ENCODE measurements around the gene NUP214. TPM values are rescaled to one million over a fixed set of nuclear protein-coding genes. Genes with fewer than 3 reads are reported as not detected.

NUP214 gene
- polyA plus RNA-seq, 6 donors from 2014 or later = 8.8 to 27.6 (median 18.3) TPM

DNA sequence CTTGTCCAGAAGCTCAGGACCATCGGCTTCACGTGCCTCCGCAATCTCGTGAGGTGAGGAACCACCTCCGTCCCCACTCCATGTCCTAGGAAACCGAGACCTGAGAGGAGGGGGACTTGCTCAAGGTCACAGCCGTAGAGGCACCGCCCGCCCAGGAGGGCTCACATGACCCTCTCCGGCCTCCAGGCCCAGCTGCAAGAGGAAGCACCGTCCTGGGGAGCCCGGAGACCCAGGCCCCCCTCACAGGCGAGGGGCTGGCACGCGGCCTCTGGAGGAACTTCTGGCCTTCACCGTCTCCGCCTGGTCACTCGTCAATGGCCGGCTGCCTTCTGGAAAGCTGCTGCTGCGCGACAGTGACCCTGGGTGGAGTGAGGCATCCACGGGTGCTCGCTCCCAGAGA lies 126.7 kb downstream of the NUP214 start:
- Mint-ChIP-seq H3K27ac (peak overlapping the region in 3 of 6 donors; percentile 82 to 97 (median 85)), H3K27me3 (no peaks in the 10 kb centered on the region), H3K4me1 (peaks cover 22 to 55% (median 33%) of the 10 kb centered on the region in 3 donors), H3K9me3 (no peaks in the 10 kb centered on the region), H3K4me3 (peak overlapping the region in 6 of 8 donors; percentile 77 to 89 (median 82)), H3K36me3 (no peaks in the 10 kb centered on the region)
- DNase-seq (no peak), ATAC-seq (ENCODE audit: low read depth in 2 of 2) (no peak)

DNA sequence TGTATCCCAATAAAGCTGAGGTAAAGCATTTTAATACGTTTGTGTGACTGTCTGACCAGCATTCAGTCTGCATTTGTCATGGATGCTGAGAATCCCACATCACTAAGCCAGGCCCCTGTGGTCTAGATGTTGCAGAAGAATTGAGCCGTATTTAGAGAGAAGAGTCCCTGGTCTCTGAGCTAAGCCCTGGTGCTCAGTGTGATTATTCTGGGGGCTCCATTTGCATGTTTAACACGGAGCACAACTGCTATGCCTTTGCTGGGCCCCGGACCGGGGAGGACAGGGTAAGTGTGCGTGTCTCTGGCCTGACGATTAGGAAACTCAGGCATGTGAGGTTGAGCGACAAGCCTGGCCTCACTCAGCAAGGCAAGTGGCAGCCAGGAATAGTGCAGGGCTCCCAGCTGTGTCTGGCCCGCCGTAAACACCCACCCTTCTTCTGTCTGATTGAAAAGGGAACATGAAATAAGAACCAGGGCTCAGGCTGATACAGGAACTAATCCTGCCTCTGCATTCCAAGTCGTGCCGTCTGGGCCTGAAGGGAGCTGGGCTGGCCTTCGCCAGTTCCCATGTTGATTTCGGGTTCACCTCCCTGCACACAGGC lies 128.6 kb downstream of the NUP214 start:
- no peaks in the 10 kb centered on the region for H3K27me3 Mint-ChIP-seq
- no peak for DNase-seq

DNA sequence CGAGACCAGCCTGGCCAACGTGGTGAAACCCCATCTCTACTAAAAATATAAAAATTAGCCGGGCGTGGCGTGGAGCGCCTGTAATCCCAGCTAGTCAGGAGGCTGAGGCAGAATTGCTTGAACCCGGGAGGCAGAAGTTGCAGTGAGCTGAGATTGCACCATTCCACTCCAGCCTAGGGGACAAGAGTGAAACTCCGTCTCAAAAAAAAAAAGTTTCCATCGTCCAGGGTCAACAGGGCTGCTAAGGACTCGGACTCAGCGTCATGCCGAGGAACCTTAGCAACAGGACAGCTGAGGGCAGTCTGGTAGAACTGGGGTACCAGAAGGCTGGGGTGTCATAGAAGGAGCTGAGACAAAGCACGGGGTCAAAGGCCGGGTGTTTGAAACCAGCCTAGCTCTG lies 129.2 kb downstream of the NUP214 start:
- no peak for ATAC-seq (ENCODE audit: low read depth in 2 of 2)
- Mint-ChIP-seq H3K27me3 (no peaks in the 10 kb centered on the region), H3K9me3 (no peaks in the 10 kb centered on the region), H3K4me3 (peak overlapping the region; percentile 64 to 94 (median 88)), H3K27ac (peak overlapping the region; percentile 88 to 99 (median 96)), H3K4me1 (peaks cover 28 to 63% (median 45%) of the 10 kb centered on the region in 3 donors), H3K36me3 (no peaks in the 10 kb centered on the region)
- no peak for DNase-seq

More for the DNA sequence above, 128.6 kb downstream of the NUP214 start:
- Mint-ChIP-seq H3K36me3 (no peaks in the 10 kb centered on the region), H3K4me3 (peak overlapping the region; percentile 64 to 90 (median 84)), H3K4me1 (peaks cover 28 to 63% (median 45%) of the 10 kb centered on the region in 3 donors), H3K27ac (peak overlapping the region; percentile 88 to 98 (median 96)), H3K9me3 (no peaks in the 10 kb centered on the region)
- ATAC-seq (ENCODE audit: low read depth in 2 of 2) = peak; percentile 29 to 35

DNA sequence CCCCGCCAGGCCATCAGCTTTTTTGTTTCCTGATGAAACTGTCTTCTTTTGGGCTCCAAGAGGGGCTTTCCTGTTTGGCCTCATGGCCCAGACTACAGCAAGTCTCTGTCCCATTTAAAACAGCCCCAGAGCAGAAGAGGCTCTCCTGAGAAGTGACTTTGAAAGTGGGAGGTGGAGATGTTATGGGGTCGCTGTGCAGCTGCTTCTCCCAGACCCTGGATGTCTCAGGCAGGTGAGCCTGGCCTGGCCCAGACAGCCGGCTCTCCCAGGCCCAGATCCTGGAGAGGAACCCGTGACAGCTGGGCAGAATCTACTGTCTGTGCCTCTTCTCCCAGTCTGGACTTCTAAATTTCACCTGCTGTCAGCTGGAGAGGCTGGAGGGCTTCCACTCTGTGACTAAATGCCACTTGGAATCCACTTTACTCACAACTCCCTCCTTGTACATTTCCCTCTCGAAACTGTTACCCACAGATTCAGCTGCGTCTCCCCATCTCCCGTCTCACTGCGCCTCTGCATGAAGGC lies 130.4 kb downstream of the NUP214 start:
- Mint-ChIP-seq H3K27ac (peak overlapping the region; percentile 90 to 99 (median 96)), H3K36me3 (peaks cover 0 to 6% of the 10 kb centered on the region in 2 donors), H3K4me1 (peaks cover 28 to 68% (median 45%) of the 10 kb centered on the region in 3 donors), H3K4me3 (peak overlapping the region; percentile 82 to 100 (median 94)), H3K9me3 (no peaks in the 10 kb centered on the region), H3K27me3 (no peaks in the 10 kb centered on the region)
- ATAC-seq (ENCODE audit: low read depth in 2 of 2) = peak in 1 of 2 donors; percentile 1
- DNase-seq = no peak

DNA sequence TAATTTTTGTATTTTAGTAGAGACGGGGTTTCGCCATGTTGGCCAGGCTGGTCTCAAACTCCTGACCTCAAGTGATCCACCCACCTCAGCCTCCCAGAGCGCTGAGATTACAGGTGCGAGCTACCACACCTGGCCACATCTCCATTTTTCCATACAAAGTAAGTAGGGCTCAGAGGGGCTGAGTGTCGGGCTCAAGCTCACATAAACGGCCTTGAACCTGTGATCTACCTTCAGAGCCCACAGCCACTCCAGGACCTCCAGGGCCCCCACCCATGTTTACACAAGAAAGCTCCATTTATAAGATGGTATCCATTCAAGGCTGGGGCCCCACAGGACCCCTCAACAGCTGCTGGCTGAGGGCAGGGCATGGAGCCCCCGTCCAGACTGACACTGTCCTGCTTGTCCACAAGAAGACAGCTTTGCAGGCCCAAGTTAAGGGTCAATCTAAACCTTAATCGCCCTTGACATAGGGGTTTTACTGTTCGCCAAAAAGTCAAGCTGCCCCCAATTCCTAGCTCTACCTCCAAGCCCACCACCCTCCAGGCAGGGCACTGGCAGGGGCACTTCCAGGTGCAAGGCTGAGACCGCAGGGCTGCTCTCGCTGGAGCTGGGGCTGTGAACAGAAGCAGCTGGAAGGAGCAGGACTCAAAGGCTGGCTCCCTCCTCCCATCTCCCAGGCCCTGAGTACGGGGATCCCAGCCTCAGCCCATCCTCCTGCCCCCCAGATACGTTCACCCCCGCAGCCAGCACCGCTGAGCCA lies 132.1 kb downstream of the NUP214 start:
- DNase-seq = no peak
- ATAC-seq (ENCODE audit: low read depth in 2 of 2) = no peak
- Mint-ChIP-seq H3K4me3 (peak overlapping the region in 7 of 8 donors; percentile 43 to 98 (median 84)), H3K4me1 (peaks cover 28 to 75% (median 44%) of the 10 kb centered on the region in 3 donors), H3K27me3 (no peaks in the 10 kb centered on the region), H3K27ac (peak overlapping the region; percentile 66 to 99 (median 92)), H3K9me3 (no peaks in the 10 kb centered on the region), H3K36me3 (peaks cover 1 to 6% of the 10 kb centered on the region in 2 donors)

DNA sequence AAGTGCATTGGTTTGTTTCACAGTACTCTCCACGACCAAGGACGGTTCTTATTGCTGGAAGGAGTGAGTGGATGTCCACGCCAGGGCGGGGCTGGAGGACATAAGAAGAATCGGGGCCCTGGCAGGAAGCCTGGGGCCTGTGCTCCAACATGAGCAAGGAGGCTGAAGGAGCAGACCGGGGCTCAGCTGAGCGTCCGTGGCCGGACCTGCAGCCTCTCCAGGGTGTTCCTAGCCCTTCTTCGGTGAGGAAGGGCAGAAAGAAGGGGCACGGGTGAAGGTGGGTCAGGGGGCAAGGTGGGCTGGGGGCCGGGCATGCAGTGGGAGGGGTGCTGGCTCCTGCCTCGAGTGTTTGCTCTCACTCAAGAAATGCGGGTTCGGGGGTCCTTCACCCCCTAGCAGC lies 132.8 kb downstream of the NUP214 start:
- Mint-ChIP-seq H3K4me1 (peaks cover 27 to 75% (median 43%) of the 10 kb centered on the region in 3 donors), H3K27ac (peak overlapping the region in 4 of 6 donors; percentile 39 to 95 (median 74)), H3K27me3 (no peaks in the 10 kb centered on the region), H3K9me3 (no peaks in the 10 kb centered on the region), H3K36me3 (peaks cover 4 to 6% of the 10 kb centered on the region in 2 donors), H3K4me3 (peak overlapping the region in 2 of 8 donors; percentile 57 to 82)
- ATAC-seq (ENCODE audit: low read depth in 2 of 2) (no peak), DNase-seq (no peak)

DNA sequence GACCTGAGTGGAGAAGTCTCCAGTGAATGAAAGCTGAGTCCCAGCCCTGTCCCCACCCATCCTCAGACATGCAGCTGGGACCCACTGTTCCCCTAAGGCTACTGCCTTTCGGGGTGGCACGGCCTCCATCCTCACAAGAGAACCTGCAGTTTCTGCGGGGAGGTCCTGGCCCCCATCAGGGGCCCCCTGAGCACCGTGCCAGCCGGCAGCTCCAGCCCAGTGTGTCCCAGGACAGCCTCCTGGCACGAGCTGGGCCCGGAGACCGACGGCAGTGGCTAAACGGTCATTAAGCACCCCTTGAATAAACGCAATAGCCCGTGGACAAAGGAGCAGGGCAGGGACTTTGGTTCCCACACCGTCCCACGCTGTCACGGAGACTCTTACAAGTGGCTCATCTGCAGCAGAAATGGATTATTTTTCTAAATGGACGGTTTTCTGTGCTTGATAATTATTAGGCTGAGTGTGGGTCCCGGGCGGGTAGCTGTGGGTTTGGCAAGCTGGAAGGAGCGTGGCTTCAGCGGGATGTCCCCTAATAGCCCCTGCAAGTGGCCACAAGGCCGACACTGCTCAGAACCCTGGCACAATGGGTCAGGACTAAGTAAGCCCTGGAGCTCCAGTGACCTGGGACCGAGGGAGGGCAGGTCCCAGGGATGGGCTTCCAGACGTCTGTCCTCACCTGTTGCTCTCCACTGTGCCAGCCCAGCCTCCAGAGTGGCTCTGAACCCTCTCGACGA lies 133.5 kb downstream of the NUP214 start:
- no peaks in the 10 kb centered on the region for H3K27me3 Mint-ChIP-seq
- no peak overlapping the region for H3K4me3 Mint-ChIP-seq
- H3K9me3 Mint-ChIP-seq = no peaks in the 10 kb centered on the region
- H3K27ac Mint-ChIP-seq = peak overlapping the region in 2 of 6 donors; percentile 69 to 70
- H3K4me1 Mint-ChIP-seq = peaks cover 28 to 73% (median 42%) of the 10 kb centered on the region in 3 donors
- ATAC-seq (ENCODE audit: low read depth in 2 of 2) = no peak
- H3K36me3 Mint-ChIP-seq = peaks cover 4 to 6% of the 10 kb centered on the region in 2 donors
- no peak for DNase-seq

DNA sequence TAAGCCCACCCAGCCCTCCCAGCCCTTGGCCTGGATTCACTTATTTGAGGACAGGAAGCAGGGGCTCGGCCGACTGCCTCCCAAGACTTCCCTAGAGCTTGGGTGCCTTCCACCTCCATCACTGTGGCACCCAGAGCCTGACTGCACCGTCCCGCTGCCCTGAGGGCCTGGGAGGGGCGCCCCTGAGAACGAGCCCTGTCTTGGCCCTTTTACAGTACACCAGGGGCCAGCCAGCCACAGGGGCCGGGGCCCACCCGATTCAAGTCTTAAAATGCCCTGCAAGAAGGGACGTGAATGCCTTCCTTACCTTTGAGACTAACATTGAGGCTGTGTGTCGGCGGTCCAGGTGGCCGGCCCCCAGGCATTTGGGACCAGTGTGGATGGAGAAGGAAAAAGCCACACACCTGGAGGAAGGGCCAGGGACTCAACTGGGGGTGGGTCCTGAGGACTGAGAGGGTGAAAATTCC lies 134.1 kb downstream of the NUP214 start:
- H3K27me3 Mint-ChIP-seq = no peaks in the 10 kb centered on the region
- peaks cover 4 to 6% of the 10 kb centered on the region in 2 donors for H3K36me3 Mint-ChIP-seq
- H3K4me1 Mint-ChIP-seq = peaks cover 23 to 73% (median 37%) of the 10 kb centered on the region in 3 donors
- H3K9me3 Mint-ChIP-seq = no peaks in the 10 kb centered on the region
- ATAC-seq (ENCODE audit: low read depth in 2 of 2) (no peak), DNase-seq (no peak)
- peak overlapping the region in 2 of 8 donors; percentile 1 to 9 for H3K4me3 Mint-ChIP-seq
- peak overlapping the region in 4 of 6 donors; percentile 28 to 92 (median 76) for H3K27ac Mint-ChIP-seq

DNA sequence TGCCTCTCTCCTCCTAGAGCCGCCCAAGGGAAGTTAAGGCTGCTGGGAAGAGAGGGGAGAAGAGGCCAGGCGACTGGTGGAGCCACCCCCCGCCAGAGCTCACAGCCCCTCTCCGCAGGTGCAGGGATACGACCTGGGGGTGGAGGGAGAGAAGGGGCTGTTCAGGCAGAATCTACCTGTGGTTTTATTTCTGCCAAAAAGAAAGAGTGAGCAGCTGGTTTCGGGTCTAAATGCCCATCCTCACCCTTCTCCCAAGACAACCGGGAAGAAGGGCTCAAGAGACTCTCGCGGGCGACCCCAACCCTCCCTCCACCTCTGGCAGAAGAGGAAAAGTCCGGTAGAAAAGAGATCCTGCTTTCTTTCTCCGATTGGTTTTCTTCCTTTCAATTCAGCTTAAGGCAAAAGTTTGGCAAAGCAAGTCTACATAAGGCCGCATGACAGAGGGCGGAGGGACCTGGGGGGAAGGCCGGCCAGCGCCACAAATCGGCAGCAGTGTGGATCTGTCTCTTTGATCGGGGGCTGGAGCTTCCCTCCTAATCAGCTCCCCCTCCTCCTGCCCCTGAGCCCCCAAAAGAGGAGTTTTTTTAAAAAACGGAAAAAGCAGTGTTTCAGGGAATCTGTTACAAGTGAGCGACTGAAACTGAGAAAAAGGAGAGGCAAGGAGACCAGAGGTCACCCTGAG lies 134.7 kb downstream of the NUP214 start:
- ATAC-seq (ENCODE audit: low read depth in 2 of 2) = no peak
- H3K4me3 Mint-ChIP-seq = peak overlapping the region in 2 of 8 donors; percentile 1 to 9

DNA sequence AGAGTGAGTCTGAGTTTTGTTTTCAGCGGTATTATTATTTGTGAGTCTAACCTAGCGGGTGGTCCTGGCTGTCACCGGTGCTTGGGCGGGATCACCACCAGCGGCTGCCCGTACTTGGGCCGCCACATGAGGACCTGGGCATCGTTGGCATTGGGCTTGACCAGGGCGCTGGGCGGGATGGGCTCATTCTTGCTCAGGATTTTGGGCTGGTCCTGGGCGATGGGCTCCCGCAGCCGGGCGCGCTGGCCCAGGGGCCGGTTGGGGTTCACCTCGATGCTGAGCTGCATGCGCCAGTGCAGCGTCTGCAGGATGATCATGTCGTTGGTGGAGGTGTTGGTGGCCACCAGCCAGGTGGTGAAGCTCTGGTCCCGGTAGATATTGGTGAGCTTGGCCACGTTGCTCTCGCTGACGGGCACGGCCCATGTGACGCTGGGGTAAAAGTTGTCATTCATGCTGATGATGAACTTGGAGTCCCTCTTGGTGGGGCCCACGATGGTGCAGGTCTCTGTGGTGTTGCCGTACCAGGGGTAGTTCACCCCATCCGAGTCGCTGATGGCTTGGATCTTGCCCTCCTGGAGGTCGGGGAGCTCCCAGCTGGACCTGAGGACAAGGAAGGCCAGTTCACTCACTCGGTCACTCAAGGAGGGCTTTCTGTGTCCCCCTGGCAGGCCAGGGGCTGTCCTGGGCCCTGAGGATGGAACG lies 135.5 kb downstream of the NUP214 start:
- H3K27ac Mint-ChIP-seq = peak overlapping the region; percentile 42 to 88 (median 75)
- H3K4me3 Mint-ChIP-seq = no peak overlapping the region
- no peaks in the 10 kb centered on the region for H3K9me3 Mint-ChIP-seq
- peaks cover 6 to 7% of the 10 kb centered on the region in 2 donors for H3K36me3 Mint-ChIP-seq
- no peak for ATAC-seq (ENCODE audit: low read depth in 2 of 2)
- H3K27me3 Mint-ChIP-seq = no peaks in the 10 kb centered on the region
- peaks cover 26 to 70% (median 42%) of the 10 kb centered on the region in 3 donors for H3K4me1 Mint-ChIP-seq
- DNase-seq = no peak

More for the DNA sequence above, 134.7 kb downstream of the NUP214 start:
- DNase-seq = no peak
- H3K27ac Mint-ChIP-seq = peak overlapping the region in 4 of 6 donors; percentile 20 to 92 (median 82)
- H3K27me3 Mint-ChIP-seq = no peaks in the 10 kb centered on the region
- H3K4me1 Mint-ChIP-seq = peaks cover 26 to 73% (median 41%) of the 10 kb centered on the region in 3 donors
- H3K9me3 Mint-ChIP-seq = no peaks in the 10 kb centered on the region
- peaks cover 6% of the 10 kb centered on the region in 2 donors for H3K36me3 Mint-ChIP-seq

DNA sequence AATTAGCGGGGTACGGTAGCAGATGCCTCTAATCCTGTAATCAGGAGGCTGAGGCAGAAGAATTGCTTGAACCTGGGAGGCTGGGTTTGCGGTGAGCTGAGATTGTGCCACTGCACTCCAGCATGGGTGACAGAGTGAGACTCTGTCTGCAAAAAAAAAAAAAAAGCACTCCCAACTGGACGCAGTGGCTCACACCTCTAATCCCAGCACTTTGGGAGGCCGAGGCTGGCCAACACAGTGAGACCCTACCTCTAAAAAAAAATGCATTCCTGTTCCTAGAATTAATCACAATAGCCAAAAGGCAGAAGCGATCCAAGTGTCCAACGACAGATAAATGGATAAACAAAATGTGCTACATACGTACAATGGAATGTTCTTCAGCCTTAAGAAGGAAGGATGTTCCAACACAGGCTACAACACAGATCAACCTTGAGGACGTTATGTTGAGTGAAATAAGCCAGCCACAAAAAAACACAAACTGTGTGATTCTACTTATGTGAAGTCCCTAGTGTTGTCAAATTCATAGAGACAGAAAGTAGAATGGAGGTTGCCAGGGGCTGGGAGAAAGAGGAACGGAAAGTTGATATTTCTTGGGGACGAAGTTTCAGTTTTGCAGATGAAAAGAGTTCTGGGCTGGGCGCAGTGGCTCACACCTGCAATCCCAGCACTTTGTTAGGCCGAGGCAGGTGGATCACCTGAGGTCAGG lies 137.1 kb downstream of the NUP214 start:
- Mint-ChIP-seq H3K4me3 (peak overlapping the region; percentile 47 to 91 (median 72)), H3K27ac (peak overlapping the region; percentile 55 to 95 (median 91)), H3K9me3 (no peaks in the 10 kb centered on the region), H3K27me3 (no peaks in the 10 kb centered on the region), H3K36me3 (peaks cover 6 to 7% of the 10 kb centered on the region in 2 donors), H3K4me1 (peaks cover 31 to 71% (median 45%) of the 10 kb centered on the region in 3 donors)
- ATAC-seq (ENCODE audit: low read depth in 2 of 2) = peak; percentile 90 to 94
- no peak for DNase-seq
